Measurements from ENCODE around the gene PPP1R26.

DNA sequence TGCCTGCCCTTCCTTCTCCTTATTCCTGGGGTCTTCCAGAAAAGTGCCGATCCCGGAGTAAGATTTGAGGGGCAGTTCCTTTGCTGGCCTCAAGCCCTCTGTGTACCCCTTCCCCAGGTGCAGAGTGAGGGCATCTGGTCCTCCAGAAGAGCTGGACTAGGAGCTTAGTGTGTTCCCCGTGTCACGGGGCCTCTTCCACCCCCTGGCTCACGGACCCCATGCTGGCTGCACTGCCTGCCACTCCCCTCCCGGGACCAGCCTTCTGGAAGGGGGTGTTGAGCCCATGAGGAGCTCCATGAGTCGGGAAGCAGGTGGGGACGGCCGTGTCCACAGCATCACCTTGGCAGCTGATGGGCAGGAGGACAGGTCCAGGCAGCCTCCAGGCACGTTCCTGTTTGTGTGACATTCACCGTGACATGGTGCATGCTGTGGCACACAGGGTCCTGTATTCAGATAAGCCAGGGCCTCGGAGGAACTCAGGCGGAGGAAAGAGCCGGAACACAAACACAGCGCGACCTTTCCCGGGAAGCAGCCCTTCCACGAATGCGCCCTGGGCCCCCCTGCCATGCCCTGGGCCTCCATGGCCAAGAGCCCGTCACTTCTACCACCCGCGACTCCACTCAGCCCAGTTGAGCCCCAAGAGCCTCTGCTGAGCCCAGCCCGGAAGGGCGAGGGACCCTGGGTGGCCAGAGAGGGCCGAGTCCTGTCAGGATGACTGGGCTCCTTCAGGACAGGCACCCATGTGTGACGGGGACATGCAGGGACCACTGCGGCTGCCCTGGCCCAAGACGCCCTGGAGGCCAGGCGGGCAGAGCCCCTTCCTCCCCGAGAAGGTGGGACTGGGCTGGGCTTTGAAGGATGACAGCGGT, 35.7 kb downstream of the PPP1R26 start:
- TF ChIP-seq POLR2A (IDR thresholded peaks at IDR 0.05) = no peak
- TF ChIP-seq, protein P1, sequence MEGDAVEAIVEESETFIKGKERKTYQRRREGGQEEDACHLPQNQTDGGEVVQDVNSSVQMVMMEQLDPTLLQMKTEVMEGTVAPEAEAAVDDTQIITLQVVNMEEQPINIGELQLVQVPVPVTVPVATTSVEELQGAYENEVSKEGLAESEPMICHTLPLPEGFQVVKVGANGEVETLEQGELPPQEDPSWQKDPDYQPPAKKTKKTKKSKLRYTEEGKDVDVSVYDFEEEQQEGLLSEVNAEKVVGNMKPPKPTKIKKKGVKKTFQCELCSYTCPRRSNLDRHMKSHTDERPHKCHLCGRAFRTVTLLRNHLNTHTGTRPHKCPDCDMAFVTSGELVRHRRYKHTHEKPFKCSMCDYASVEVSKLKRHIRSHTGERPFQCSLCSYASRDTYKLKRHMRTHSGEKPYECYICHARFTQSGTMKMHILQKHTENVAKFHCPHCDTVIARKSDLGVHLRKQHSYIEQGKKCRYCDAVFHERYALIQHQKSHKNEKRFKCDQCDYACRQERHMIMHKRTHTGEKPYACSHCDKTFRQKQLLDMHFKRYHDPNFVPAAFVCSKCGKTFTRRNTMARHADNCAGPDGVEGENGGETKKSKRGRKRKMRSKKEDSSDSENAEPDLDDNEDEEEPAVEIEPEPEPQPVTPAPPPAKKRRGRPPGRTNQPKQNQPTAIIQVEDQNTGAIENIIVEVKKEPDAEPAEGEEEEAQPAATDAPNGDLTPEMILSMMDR (IDR thresholded peaks at IDR 0.05) = no peak

All from esophagus squamous epithelium (tissue), 4 donors.